Measurements from ENCODE around the gene ST3GAL2.

DNA sequence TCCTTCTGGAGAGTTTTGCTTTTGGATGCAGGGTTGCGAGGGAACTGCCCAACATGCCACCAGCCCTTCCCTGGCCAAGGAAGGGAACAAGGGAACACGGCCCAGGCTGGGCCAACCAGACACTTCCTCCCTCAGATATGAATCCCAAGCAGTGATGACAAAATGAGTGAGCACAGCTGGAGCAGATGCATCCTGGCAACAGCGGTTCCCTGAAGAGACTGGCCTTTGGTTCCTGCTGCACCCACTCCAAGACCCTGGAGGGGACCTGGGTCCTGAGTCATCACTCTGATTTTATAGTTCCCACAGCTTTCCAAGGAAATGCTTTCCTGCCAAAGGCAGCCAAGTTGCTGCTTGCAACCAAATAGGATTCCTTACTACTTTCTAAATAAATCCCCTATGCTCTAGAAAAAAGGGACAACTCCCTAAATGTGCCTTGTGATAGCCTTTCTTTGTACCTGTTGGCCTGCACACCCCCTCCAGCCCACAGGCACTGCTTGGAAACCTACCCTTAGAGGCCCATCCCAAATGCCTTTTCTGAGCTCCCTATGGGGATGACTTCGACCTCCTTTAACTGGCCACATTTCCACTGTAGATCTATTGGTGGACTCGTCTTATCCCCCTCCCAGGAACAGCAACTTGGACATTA, 5.3 kb downstream of the ST3GAL2 start:
- TF ChIP-seq JUNB (IDR thresholded peaks at IDR 0.05) (no peak), CEBPB (IDR thresholded peaks at IDR 0.05) (no peak), POLR2A (IDR thresholded peaks at IDR 0.05; ENCODE audit: low read length) (no peak), RAD21 (conservative IDR thresholded peaks at IDR 0.05 in 1 of 2, IDR thresholded peaks at IDR 0.05 in 1 of 2) (no peak), ZSCAN20 (CRISPR knock-in tag; IDR thresholded peaks at IDR 0.05) (no peak), JUN (IDR thresholded peaks at IDR 0.05) (no peak), BHLHE40 (IDR thresholded peaks at IDR 0.05; ENCODE audit: low read depth, low read length) (no peak), TP53 (CRISPR knock-in tag; IDR thresholded peaks at IDR 0.05) (no peak), EP300 (IDR thresholded peaks at IDR 0.05) (no peak), CBX2 (IDR thresholded peaks at IDR 0.05; ENCODE audit: borderline replicate concordance, low read depth) (no peak)
- TF ChIP-seq, protein P1, sequence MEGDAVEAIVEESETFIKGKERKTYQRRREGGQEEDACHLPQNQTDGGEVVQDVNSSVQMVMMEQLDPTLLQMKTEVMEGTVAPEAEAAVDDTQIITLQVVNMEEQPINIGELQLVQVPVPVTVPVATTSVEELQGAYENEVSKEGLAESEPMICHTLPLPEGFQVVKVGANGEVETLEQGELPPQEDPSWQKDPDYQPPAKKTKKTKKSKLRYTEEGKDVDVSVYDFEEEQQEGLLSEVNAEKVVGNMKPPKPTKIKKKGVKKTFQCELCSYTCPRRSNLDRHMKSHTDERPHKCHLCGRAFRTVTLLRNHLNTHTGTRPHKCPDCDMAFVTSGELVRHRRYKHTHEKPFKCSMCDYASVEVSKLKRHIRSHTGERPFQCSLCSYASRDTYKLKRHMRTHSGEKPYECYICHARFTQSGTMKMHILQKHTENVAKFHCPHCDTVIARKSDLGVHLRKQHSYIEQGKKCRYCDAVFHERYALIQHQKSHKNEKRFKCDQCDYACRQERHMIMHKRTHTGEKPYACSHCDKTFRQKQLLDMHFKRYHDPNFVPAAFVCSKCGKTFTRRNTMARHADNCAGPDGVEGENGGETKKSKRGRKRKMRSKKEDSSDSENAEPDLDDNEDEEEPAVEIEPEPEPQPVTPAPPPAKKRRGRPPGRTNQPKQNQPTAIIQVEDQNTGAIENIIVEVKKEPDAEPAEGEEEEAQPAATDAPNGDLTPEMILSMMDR (IDR thresholded peaks at IDR 0.05), result no peak
